GM19438 (cell line): ENCODE data around the gene DDX49.
"Not testable (repeated sequence)": the region's sequence is repeated elsewhere in the genome, so short reads cannot be mapped to it uniquely, and the experiment has no call there.

Experiments
- ATAC-seq: cut with Tn5 transposase; IDR thresholded peaks from one replicate; pipeline ENCODE4 v1.9.1; 2021; ENCODE audit warnings: low read depth; ENCODE audit not compliant: unreplicated experiment

The DDX49 gene

DNA sequence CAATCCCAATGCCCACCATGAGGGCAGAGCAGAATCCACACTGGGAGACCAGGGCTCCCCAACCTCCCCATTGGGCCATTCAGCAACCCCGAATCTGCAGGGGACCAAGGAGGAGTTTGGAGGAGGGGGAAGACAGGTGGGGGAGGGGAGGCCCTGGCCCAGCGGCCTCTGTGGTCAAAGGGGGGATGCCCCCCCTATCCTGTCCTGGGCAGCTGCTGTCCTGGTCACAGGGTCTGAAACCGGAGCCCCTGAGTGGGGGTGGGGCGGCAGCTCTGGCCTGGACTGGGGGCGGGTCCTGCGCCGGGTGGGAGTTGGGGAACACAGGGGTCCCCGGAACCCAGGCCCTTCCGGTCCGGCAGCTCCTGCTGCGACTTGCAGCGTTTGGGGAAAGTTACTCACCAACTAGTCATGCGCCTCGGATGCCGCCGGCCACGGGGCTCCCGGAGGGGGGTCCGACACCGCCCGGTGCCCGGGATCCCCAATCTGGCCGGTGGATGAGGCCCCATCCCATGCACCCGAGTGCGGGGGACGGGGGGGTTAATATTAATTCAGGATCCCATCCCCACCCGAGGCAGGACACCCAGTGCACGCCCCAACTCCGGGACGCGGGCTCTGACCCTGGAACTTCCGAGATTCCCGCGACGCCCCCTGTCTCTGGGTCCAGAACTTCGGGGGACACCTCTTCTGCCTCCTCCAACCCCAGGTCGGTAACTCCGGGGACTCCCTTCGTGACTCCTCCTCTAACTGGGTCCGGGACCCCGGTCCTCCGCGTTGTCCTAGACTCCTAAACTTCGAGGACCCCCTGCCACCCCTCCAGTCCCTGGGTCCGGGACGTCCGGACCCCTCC, 20.6 kb downstream of the DDX49 start:
- no peak for ATAC-seq

DNA sequence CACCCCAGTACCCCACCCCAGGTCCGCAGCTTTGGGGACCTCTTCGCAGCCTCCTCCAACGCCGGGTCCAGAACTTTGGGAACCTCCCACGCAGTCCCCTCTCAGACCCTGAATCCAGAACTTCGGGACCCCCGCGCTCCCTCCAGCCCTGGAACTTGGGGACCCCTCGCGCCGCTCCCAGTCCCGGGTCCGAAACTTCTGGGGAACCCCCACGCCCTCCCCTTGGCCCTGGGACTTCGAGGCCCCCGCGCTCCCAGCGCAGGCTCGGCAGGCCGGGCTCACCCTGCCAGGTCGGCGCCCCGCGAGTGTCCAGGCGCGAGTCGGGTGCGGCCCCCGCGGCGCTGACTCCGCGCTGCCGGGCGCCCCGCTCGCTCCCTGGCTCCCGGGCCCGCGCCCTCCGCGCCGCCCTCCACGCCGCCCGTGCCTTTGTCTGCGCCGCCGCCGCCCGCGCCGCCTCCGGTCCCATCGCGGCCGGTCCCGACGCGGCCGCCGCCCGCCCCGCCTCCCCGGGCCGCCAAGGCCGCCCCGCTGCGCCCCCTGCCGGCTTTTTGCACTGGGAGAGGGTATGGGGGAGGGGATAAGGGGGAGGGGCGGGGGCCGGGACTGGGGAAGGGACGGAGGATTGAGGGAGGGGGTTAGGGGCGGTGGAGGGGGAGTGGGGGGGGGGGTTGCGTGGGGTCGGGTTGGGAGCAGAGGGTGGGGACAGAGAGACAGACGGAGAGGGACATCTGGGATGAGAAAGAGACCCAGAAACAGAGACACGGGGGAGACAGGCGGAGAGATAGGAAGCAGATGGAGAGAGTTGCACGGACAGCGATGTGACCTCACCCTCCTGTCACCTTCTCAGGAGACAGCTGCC, 21.5 kb downstream of the DDX49 start, which contains the start of gene HOMER3:
TSS of gene HOMER3 (minus strand) at position 449 of the 859 bp plus-strand sequence. CDS start 2,235 bp downstream, outside the sequence.
- no peak for ATAC-seq

DNA sequence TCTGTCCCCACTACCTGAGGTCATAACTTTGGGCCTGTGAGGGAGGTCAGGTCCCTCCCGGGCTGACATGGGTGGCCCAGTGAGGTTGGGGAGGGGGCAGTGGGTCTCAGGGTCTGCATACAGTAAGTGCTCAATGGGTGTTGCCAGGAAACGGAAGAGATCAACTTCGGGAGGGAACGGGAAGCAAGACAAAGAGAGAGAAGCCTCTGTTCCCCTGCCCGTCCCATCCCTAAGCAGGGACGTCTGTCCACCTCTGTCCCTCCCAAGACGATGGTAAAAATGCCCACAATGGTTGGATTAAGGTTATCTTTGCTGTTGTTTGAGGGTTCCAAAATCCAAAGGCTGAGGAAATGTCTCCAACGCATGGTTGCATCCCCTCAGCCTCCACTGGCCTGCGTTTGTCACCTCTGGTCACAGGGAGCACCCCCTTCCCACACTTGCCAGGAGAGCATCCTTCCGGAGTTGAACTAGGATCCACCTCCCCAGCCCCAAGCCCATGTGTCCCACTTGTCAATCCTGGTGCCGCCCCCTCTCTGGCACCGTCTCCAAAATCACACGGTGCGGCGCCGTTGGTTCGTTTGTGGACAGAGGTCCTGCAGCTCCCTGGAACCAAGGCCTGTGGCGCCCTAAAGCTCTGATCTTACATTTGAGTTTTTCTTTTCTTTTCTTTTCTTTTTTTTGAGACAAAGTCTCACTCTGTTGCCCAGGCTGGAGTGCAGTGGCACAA, 22.3 kb downstream of the DDX49 start:
- ATAC-seq = no peak

DNA sequence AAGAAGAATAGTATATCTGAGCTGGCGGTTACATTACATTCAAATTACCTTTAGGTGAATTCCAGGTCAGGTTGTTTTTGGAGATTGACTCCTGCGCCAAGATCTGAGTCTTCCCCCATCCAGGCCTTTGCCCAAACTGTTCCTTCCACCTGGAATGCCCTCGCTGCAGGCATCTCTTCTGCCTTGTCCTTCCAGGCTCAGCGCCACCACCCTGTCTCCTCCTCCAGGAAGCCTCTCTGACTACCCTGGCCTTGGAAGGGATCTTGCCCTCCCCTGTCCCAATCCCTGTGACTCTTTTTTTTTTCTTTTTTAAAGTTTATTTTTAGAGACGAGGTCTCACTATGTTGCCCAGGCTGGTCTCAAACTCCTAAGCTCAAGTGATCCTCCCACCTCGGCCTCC, 23.2 kb downstream of the DDX49 start:
- ATAC-seq = no peak

DNA sequence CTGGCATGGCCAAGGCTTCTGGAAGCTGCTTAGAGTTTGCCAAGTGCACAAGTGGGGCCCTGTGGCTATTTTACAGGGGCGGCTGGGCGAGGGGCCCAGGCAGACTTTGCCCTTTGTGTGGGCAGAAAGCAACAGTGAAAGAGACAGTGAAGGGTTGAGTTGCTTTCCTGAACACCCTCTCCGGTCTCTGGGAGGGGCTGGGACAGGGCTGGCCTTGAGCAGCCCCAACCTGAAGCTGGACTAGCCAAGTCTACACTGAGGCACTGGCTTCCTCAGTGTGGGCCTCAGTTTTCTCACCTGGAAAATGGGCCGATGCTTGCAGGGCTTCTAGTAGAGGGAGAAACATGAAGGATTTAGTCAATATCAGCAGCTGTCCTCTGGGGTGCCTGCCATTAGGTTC, 23.9 kb downstream of the DDX49 start:
- no peak for ATAC-seq

DNA sequence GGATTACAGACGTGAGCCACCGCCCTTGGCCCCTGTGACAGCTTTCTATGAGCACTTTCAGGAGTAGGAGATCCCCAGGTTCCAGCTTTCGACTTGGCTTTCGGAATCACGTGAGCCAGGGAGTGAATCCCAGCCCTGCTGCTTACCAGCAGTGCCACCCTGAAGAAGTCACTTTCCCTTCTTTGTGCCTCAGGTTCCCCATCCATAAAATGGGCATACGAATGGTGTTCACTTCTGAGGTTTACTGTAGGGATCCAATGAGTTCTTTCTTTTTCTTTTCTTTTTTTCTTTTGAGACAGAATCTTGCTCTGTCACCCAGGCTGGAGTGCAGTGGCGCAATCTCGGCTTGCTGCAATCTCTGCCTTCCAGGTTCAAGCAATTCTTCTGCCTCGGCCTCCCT, 25.8 kb downstream of the DDX49 start:
- no peak for ATAC-seq

DNA sequence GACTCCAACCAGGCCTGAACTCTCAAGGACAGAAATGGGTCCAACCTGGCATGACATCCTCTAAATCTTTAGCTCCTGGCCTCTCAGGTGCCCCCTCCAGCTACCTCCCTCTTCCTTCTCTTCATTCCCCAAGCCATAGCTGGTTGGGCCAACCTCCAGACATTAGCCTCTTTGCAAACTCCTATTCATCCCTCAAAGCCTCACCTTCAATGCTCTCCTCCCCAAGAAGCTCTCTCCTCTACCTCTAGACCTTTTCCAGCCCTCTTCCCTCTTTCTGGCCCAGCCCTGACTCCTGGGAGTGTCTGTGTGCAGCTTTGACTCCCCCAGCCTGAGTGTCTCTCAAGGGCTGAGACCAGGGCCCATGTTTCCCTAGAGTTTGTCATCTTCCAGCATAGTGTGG, 26.8 kb downstream of the DDX49 start:
- no peak for ATAC-seq

DNA sequence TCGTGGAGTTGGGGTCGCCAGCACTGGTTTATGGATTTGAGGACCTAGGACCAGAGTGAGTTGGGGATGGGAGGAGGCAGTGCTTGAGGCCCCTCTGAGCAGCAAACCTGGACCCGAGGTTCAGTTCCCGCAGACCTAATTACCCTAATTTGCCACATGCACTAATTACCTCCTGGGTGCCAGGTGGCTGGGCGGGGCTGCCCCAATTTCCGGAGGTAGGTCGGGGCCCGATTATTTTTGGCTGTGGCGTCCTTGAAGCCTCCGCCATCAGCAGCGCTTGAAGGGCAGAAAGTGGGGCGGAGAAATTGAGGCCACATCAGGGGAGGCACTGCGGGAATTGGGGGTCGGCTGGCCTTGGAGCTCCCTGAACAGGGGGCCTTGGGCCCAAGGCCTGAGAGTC, 27.4 kb downstream of the DDX49 start:
- no peak for ATAC-seq

DNA sequence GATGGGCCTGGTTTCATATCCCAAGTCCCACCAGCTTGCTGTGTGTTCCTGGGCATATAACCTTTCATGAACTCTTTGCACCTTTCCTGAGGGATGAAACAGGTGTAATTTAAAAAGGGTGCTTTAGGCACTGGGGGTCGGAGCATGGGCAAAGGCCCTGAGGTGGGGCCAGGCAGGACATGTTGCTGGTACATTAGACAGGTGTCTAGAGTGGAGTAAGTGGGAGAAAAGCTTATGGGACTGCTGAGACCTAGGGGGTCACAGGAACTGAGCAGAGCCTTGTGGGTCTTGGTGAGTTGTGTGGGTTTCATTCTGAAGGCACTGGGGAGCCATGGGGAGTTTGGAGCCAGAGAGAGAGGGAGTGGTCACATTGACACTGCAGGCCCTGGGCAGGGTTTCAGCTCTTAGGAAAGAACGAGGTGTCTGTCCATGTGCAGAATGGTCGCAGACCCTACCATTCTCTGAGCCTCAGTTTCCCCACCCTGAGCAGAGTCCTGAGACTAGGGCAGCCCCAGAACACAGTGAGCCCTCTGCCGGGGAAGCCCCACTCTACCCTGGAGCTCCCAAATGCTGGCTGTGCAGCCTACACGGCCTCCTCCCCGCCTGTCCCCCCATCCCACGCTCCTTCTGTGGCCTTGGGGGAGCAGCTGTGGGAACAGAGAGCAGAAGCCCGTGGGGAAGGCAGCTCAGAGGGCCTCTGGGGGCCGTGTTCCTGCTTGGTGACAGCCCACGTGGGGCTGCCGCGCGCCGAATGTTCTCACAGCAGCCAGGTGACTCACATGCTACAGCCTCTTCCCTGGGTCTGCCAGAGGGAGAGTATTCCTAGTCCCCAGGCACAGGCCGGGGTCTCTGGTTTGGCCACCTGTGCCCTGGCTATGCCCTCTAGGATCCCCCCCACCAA, 28.8 kb downstream of the DDX49 start:
- no peak for ATAC-seq

DNA sequence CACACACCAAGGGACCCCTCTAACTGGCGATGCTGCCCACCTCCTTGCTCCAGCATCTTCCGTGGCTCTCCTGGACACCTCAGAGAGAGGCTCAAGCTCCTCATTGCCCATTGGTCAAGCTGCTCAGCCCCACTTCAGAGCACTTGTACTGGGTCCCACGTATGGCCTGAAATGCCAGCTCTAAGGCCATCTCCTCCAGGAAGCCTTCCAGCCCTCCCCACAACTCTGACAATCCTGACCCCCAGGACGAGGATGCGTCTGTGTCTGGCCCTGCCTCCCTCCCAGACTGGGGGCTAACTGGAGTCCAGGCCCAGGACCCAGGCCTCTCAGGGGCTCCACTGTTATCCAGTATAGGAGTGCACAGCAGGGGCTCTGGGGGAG, 29.5 kb downstream of the DDX49 start:
- no peak for ATAC-seq

DNA sequence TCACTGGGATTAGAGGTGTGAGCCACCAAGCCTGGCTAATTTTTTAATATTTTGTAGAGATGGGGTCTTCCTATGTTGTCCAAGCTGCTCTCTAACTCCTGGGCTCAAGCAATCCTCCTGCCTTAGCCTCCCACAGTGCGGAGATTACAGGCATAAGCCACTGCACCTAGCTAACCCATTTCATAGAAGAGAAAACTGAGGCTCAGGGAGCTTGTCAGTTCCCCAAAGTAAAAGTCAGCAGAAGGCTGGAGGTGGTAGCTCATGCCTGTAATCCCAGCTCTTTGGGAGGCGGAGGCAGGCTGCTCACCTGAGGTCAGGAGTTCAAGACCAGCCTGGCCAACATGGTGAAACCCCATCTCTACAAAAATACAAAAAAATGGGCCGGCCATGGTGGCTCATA, 30.3 kb downstream of the DDX49 start:
- ATAC-seq = no peak

DNA sequence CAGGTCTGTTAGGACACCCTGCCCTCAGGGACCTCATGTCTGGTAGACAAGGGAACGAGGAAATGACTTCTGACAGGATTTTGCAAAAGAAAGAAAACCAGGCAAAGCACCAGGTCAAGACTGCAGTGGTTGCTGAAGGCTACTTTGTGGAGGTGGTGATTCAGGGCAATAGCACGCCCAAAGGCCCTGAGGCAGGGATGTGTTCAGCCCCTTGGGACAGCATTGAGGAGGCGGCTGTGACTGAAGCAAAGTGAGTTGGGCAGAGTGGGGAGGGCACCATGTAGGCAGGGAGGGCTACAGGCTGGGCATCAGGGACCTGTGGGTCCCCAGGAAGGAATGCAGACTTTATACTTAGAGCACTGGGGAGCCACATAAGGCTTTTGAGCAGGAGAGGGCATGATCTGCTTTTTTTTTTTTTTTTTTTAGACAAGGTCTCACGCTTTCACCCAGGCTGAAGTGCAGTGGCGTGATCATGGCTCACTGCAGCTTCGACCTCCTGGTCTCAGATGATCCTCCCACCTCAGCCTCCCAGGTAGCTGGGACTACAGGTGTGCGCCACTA, 32.3 kb downstream of the DDX49 start:
- ATAC-seq = no peak

DNA sequence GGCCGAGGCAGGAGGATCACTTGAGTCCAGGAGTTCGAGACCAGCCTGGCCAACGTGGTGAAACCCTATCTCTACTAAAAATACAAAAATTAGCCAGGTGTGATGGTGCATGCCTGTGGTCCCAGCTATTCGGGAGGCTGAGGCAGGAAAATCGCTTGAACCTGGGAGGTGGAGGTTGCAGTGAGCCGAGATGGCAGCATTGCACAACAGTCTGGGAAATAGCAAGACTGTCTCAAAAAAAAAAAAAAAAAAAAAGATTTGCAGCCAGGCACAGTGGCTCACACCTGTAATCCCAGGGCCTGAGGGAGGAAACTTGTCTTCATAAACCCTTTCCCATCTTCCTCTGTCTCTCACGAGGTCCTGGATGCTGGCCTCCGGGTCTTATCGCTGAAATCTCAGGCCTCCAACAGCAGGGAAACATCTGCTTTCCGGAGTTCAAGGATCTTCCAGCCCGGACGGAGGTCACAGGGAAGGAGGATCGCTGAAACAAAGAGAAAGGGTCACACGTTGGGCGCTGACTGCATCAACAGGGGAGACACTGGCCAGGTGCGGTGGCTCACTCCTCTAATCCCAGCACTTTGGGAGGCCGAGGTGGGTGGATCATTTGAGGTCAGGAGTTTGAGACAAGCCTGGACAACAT, 33.0 kb downstream of the DDX49 start:
- not testable (repeated sequence) for ATAC-seq

DNA sequence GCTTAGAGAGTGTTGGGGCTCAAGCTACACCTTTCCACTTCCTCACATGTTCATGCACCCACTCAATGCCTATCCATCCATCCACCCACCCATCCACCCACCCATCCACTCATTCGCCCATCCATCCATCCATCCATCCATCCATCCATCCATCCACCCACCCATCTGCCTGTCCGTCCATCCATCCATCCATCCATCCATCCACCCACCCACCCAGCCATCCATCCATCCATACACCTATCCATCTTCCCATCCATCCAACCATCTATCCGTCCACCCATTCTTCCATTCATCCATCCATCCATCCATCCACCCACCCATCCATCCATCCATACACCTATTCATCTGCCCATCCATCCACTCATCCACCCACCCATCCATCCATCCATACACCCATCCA, 34.6 kb downstream of the DDX49 start:
- no peak for ATAC-seq

DNA sequence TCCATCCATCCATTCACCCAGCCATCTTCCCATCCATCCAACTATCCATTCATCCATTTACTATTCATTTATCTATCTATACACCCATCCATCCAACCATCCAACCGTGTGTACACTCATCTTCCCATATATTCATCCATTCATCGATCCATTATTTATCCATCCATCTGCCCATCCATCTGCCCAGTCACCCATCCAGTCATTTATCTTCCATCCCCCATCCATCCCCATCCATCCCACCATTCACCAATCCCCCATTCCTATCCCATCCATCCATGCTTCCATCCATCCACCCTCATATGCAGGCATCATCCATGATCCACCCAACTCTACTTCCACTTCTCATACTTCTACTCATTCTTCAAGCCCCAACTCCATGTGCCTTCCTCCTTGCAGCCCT, 35.5 kb downstream of the DDX49 start:
- ATAC-seq = no peak

DNA sequence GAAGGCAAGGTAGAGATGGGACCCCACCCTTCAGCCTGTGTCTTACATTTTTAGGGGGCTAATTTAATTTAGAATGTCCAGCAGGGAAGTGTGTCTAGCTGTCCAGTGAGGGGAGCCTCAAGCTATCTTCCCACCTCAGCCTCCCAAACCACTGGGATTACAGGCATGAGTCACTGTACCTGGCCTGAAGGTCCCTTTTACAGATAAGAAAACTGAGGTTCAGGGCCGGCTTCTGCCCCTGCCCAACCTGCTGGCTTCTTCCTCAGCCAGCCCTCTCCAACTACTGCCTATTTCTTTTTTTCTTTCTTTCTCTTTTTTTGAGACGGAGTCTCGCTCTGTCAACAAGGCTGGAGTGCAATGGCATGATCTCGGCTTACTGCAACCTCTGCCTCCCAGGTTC, 40.9 kb downstream of the DDX49 start:
- no peak for ATAC-seq

DNA sequence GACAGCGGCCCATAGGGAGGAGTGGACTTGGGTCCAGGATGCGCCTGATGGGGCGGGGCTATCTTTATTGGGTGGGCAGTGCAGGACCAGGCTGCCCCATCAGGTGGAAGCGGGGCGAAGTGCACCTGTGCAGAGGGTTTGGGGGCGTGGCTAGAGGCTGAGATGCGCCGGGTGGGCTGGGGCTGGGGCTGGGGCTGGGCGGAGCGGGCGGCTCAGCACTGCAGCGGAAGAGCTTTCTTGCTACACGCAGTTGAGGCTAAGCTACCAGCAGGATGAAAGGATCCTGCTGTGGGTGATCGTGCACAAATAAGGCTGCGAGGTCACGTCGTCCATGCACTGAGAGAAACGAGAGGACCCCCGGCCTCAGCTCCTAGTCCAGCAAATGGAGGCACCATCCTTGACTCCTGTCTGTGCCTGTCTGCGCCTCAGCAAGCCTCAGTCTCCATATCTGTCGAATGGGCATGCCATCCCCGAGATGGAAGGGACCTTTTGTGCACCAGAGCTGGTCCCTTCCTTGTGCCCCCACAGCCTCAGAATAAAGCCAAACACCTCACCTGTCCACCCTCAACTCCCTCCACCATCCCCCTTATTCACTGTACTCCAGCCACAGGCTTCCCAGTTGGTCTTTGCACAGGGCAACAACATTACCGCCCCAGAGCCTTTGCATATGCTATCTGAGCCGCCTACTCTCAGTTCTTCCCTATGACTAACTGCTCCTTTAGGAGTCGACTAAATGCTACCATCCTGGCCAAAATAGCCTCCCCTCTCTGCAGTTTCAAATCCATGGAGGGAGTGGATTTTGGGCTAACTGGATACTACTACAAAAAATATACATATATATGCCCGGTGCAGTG, 42.5 kb downstream of the DDX49 start:
- no peak for ATAC-seq

DNA sequence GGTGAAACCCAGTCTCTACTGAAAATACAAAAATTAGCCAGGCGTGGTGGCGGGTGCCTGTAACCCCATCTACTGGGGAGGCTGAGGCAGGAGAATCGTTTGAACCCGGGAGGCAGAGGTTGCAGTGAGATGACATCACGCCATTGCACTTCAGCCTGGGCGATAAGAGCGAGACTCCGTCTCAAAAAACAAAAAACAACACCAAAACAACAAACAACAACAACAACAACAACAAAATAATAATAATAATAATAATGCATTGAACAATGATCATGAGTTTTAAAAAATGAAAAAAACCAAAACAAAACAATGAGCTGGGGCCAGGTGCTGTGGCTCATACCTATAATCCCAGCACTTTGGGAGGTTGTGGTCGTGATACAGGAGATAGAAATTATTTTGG, 44.6 kb downstream of the DDX49 start:
- no peak for ATAC-seq
